GM23338 (cell line): Measurements from ENCODE around the gene SLC24A1.

Experiments
- CREB1 ChIP-seq: fragments of 250-450 bp; sonication (Bioruptor Pico); IDR thresholded peaks from 2 replicates; pipeline ENCODE4 v1.5.0; 2020; ENCODE audit warnings: low read depth, mild to moderate bottlenecking, moderate library complexity
- CTCF ChIP-seq, 2 experiments: fragments of 200-600 bp in 1 of 2; sonication (generic) in 1 of 2; conservative IDR thresholded peaks; 2 replicates each; pipeline versions ENCODE4 v1.5.1 to v1.6.1; 2016 to 2017; ENCODE audit warnings: antibody characterized with exemption in 2 of 2, low read depth in 2 of 2, mild to moderate bottlenecking in 2 of 2, moderate library complexity in 1 of 2
- EZH2 ChIP-seq: fragments of 200-600 bp; sonication (generic); IDR thresholded peaks from one replicate; pipeline ENCODE4 v1.8.0; 2017; ENCODE audit warnings: antibody characterized with exemption, mild to moderate bottlenecking, low read depth; ENCODE audit not compliant: unreplicated experiment
- EZH2phosphoT487 ChIP-seq: fragments of 200-600 bp; sonication (generic); IDR thresholded peaks from one replicate; pipeline ENCODE4 v1.8.1; 2018; ENCODE audit warnings: antibody characterized with exemption; ENCODE audit not compliant: unreplicated experiment
- JUNB ChIP-seq: IDR thresholded peaks from one replicate; pipeline ENCODE4 v1.6.1; 2016; ENCODE audit warnings: antibody characterized with exemption; ENCODE audit not compliant: unreplicated experiment
- NANOG ChIP-seq: IDR thresholded peaks from 2 replicates; pipeline ENCODE4 v1.6.1; 2016; ENCODE audit warnings: antibody characterized with exemption, borderline replicate concordance
- POLR2AphosphoS5 ChIP-seq: IDR thresholded peaks from 2 replicates; pipeline ENCODE4 v1.6.1; 2016; ENCODE audit warnings: antibody characterized with exemption, low read depth
- STAT1 ChIP-seq: IDR thresholded peaks from one replicate; pipeline ENCODE4 v1.6.1; 2016; ENCODE audit warnings: antibody characterized with exemption; ENCODE audit not compliant: unreplicated experiment
- ZNF331 ChIP-seq: fragments of 250-450 bp; sonication (Bioruptor Pico); IDR thresholded peaks from 2 replicates; pipeline ENCODE4 v1.5.0; 2020; ENCODE audit warnings: low read depth, mild to moderate bottlenecking, moderate library complexity
- ZNF462 ChIP-seq: fragments of 250-450 bp; sonication (Bioruptor Pico); IDR thresholded peaks from 2 replicates; pipeline ENCODE4 v1.5.0; 2020; ENCODE audit warnings: mild to moderate bottlenecking, moderate library complexity
- TF ChIP-seq, protein P1 (sequence below): IDR thresholded peaks from one replicate; pipeline ENCODE4 v1.6.1; 2018; ENCODE audit warnings: antibody characterized with exemption; ENCODE audit not compliant: unreplicated experiment
- TF ChIP-seq, protein P2 (sequence below): IDR thresholded peaks from 2 replicates; pipeline ENCODE4 v1.6.1; 2016; ENCODE audit warnings: antibody characterized with exemption

- TF ChIP-seq EZH2, result no peak
- no peak for TF ChIP-seq CTCF (conservative IDR thresholded peaks at IDR 0.05; ENCODE audit: low read depth in 2 of 2)
- no peak for TF ChIP-seq POLR2AphosphoS5
- TF ChIP-seq, protein P1, sequence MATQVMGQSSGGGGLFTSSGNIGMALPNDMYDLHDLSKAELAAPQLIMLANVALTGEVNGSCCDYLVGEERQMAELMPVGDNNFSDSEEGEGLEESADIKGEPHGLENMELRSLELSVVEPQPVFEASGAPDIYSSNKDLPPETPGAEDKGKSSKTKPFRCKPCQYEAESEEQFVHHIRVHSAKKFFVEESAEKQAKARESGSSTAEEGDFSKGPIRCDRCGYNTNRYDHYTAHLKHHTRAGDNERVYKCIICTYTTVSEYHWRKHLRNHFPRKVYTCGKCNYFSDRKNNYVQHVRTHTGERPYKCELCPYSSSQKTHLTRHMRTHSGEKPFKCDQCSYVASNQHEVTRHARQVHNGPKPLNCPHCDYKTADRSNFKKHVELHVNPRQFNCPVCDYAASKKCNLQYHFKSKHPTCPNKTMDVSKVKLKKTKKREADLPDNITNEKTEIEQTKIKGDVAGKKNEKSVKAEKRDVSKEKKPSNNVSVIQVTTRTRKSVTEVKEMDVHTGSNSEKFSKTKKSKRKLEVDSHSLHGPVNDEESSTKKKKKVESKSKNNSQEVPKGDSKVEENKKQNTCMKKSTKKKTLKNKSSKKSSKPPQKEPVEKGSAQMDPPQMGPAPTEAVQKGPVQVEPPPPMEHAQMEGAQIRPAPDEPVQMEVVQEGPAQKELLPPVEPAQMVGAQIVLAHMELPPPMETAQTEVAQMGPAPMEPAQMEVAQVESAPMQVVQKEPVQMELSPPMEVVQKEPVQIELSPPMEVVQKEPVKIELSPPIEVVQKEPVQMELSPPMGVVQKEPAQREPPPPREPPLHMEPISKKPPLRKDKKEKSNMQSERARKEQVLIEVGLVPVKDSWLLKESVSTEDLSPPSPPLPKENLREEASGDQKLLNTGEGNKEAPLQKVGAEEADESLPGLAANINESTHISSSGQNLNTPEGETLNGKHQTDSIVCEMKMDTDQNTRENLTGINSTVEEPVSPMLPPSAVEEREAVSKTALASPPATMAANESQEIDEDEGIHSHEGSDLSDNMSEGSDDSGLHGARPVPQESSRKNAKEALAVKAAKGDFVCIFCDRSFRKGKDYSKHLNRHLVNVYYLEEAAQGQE, result no peak
- TF ChIP-seq, protein P2, sequence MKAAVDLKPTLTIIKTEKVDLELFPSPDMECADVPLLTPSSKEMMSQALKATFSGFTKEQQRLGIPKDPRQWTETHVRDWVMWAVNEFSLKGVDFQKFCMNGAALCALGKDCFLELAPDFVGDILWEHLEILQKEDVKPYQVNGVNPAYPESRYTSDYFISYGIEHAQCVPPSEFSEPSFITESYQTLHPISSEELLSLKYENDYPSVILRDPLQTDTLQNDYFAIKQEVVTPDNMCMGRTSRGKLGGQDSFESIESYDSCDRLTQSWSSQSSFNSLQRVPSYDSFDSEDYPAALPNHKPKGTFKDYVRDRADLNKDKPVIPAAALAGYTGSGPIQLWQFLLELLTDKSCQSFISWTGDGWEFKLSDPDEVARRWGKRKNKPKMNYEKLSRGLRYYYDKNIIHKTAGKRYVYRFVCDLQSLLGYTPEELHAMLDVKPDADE, result no peak
- TF ChIP-seq NANOG, result no peak
- no peak for TF ChIP-seq JUNB
- TF ChIP-seq EZH2phosphoT487, result no peak
- no peak for TF ChIP-seq CREB1 (CRISPR knock-in tag)
- TF ChIP-seq STAT1, result no peak
- no peak for TF ChIP-seq ZNF462 (CRISPR knock-in tag)
- no peak for TF ChIP-seq ZNF331
These were observed 30.4 kb downstream of the SLC24A1 start for GRCh38 chr15:65651831-65652749.
